ENCODE data around the gene OBP2A. TPM values are rescaled to one million over a fixed set of nuclear protein-coding genes. Genes with fewer than 3 reads are reported as not detected.
"Not testable (repeated sequence)": the region's sequence is repeated elsewhere in the genome, so short reads cannot be mapped to it uniquely, and the experiment has no call there.

The OBP2A gene
- total RNA-seq, 1 experiment from 2014 or later = not detected

- ChIA-PET POLR2A (no interaction called here), CTCF (no interaction called here)
- DNase-seq (ENCODE audit: low spot score) = no peak
- TF ChIP-seq OVOL2 (CRISPR knock-in tag; IDR thresholded peaks at IDR 0.05; ENCODE audit: borderline replicate concordance) = no peak
- no peak for TF ChIP-seq ARID4B (CRISPR knock-in tag; IDR thresholded peaks at IDR 0.05; ENCODE audit: borderline replicate concordance)
- H3K27ac Mint-ChIP-seq = no peak overlapping the region
- H3K36me3 Mint-ChIP-seq = no peaks in the 10 kb centered on the region
- H3K4me1 Mint-ChIP-seq = no peaks in the 10 kb centered on the region
- no peaks in the 10 kb centered on the region for H3K27me3 Mint-ChIP-seq (ENCODE audit: low read depth)
- H3K4me3 Mint-ChIP-seq = no peak overlapping the region
- no peak for ATAC-seq
- peaks cover 6% of the 10 kb centered on the region; the same call in 1 of the 2 replicates for H3K9me3 Mint-ChIP-seq
These were observed 818 bp upstream of the OBP2A start for GRCh38 chr9:135544981-135545635.

GRCh38 chr9:135546792-135547617 lies 1.1 kb downstream of the OBP2A start:
- DNase-seq (ENCODE audit: low spot score); POLR2A ChIA-PET; H3K9me3 Mint-ChIP-seq; CTCF ChIA-PET; H3K4me1 Mint-ChIP-seq; H3K27ac Mint-ChIP-seq; H3K4me3 Mint-ChIP-seq; ATAC-seq; H3K36me3 Mint-ChIP-seq; H3K27me3 Mint-ChIP-seq (ENCODE audit: low read depth): not testable (repeated sequence)

- H3K36me3 Mint-ChIP-seq = no peaks in the 10 kb centered on the region
- ChIA-PET POLR2A (no interaction called here), CTCF (no interaction called here)
- ATAC-seq (no peak), DNase-seq (ENCODE audit: low spot score) (no peak)
- no peaks in the 10 kb centered on the region for H3K27me3 Mint-ChIP-seq (ENCODE audit: low read depth)
- no peaks in the 10 kb centered on the region for H3K4me1 Mint-ChIP-seq
- TF ChIP-seq RELA (CRISPR knock-in tag; IDR thresholded peaks at IDR 0.05; ENCODE audit: borderline replicate concordance) = no peak
- TF ChIP-seq FOXP1 (CRISPR knock-in tag; IDR thresholded peaks at IDR 0.05; ENCODE audit: borderline replicate concordance) = no peak
- no peak for TF ChIP-seq MAX (CRISPR knock-in tag; IDR thresholded peaks at IDR 0.05)
- TF ChIP-seq USF2 (CRISPR knock-in tag; IDR thresholded peaks at IDR 0.05) = no peak
- no peak for TF ChIP-seq AFF4 (CRISPR knock-in tag; IDR thresholded peaks at IDR 0.05; ENCODE audit: borderline replicate concordance)
- TF ChIP-seq EMX1 (CRISPR knock-in tag; IDR thresholded peaks at IDR 0.05) = no peak
- TF ChIP-seq ZNF232 (CRISPR knock-in tag; IDR thresholded peaks at IDR 0.05) = no peak
- TF ChIP-seq NFE2L1 (CRISPR knock-in tag; IDR thresholded peaks at IDR 0.05) = no peak
- no peak for TF ChIP-seq NFYB (CRISPR knock-in tag; conservative IDR thresholded peaks at IDR 0.05; ENCODE audit: low read depth)
- H3K9me3 Mint-ChIP-seq = peaks cover 3% of the 10 kb centered on the region; the same call in 1 of the 2 replicates
- no peak overlapping the region for H3K27ac Mint-ChIP-seq
- H3K4me3 Mint-ChIP-seq = no peak overlapping the region
These were observed 2.1 kb downstream of the OBP2A start for GRCh38 chr9:135547756-135548736.

GRCh38 chr9:135549478-135550343 lies 3.8 kb downstream of the OBP2A start:
- CTCF ChIA-PET = interaction anchor here (0.7 to 0.8 kb wide), 2 partner anchors 10 to 96 kb away, joined by 3 to 6 read pairs; no protein-coding TSS in a partner anchor
- not testable (repeated sequence) for ATAC-seq; DNase-seq (ENCODE audit: low spot score)

More at GRCh38 chr9:135549478-135550343, 3.8 kb downstream of the OBP2A start:
- H3K9me3 Mint-ChIP-seq; H3K27me3 Mint-ChIP-seq (ENCODE audit: low read depth); H3K36me3 Mint-ChIP-seq; H3K4me3 Mint-ChIP-seq; H3K27ac Mint-ChIP-seq; POLR2A ChIA-PET; H3K4me1 Mint-ChIP-seq: not testable (repeated sequence)

All from WTC11 (cell line).